HCT116 (cell line): ENCODE measurements around the gene SPIRE1.

Experiments used
- EZH2 ChIP-seq: fragments of 200-600 bp; sonication (generic); IDR thresholded peaks from 2 replicates; pipeline ENCODE4 v1.6.1; 2017; ENCODE audit warnings: antibody characterized with exemption, mixed run types
- JUND ChIP-seq: IDR thresholded peaks from 2 replicates; pipeline ENCODE4 v1.6.1; 2012
- POLR2A ChIP-seq: IDR thresholded peaks from 2 replicates; pipeline ENCODE4 v1.7.0; 2011; ENCODE audit warnings: borderline replicate concordance; ENCODE audit not compliant: insufficient read depth, insufficient read length; ENCODE audit errors: extremely low read depth
- POLR2AphosphoS5 ChIP-seq: IDR thresholded peaks from 2 replicates; pipeline ENCODE4 v1.6.1; 2011; ENCODE audit warnings: mild to moderate bottlenecking, low read depth, low read length, moderate library complexity
- RAD21 ChIP-seq: IDR thresholded peaks from 2 replicates; pipeline ENCODE4 v1.6.1; 2012; ENCODE audit warnings: low read depth, mild to moderate bottlenecking
- SP1 ChIP-seq: IDR thresholded peaks from 2 replicates; pipeline ENCODE4 v1.6.1; 2012; ENCODE audit warnings: low read depth
- ZNF274 ChIP-seq: fragments of 200-500 bp; sonication (Bioruptor generic); IDR thresholded peaks from 2 replicates; pipeline ENCODE4 v1.6.1; 2014; ENCODE audit warnings: mild to moderate bottlenecking, low read depth, low read length, inconsistent platforms
- TF ChIP-seq, protein P1 (sequence below), 3 experiments: fragments of 200-600 bp in 1 of 3; sonication (generic) in 1 of 3; IDR thresholded peaks in 2 of 3; conservative IDR thresholded peaks in 1 of 3; 2 replicates each; pipeline ENCODE4 v1.5.1; 2012 to 2017; ENCODE audit warnings: low read depth in 2 of 3, low read length in 2 of 3, antibody characterized with exemption in 1 of 3, borderline replicate concordance in 1 of 3, control low read depth in 1 of 3, mild to moderate bottlenecking in 1 of 3, mixed read lengths in 1 of 3, mixed run types in 1 of 3, moderate library complexity in 1 of 3; ENCODE audit not compliant: insufficient read depth in 1 of 3
- TF ChIP-seq, protein P2 (sequence below): IDR thresholded peaks from 2 replicates; pipeline ENCODE4 v1.6.1; 2012; ENCODE audit warnings: low read depth
- TF ChIP-seq, protein P3 (sequence below): IDR thresholded peaks from 2 replicates; pipeline ENCODE4 v1.6.1; 2011; ENCODE audit warnings: mild to moderate bottlenecking, low read length, moderate library complexity; ENCODE audit not compliant: insufficient replicate concordance; ENCODE audit errors: extremely low read depth

DNA sequence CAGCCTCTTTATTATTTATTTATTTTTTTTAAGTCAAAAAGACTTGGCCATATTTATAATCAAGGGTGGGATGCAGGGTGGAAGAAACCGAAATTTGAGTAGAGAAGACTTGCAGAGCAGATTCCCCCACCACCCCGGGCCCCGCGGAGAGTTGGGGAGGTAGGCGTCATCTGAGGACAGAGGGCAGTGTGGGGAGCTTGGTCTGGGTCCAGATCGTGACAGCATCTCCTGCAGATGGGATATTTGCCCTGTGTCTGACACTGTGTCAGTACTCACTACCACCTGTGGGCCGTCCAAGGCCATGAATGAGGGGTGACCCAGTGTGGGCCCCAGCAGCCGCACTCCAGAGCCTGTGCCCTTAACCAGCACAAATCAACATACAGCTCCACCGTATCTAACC, 260.7 kb downstream of the SPIRE1 start:
- TF ChIP-seq, protein P1, sequence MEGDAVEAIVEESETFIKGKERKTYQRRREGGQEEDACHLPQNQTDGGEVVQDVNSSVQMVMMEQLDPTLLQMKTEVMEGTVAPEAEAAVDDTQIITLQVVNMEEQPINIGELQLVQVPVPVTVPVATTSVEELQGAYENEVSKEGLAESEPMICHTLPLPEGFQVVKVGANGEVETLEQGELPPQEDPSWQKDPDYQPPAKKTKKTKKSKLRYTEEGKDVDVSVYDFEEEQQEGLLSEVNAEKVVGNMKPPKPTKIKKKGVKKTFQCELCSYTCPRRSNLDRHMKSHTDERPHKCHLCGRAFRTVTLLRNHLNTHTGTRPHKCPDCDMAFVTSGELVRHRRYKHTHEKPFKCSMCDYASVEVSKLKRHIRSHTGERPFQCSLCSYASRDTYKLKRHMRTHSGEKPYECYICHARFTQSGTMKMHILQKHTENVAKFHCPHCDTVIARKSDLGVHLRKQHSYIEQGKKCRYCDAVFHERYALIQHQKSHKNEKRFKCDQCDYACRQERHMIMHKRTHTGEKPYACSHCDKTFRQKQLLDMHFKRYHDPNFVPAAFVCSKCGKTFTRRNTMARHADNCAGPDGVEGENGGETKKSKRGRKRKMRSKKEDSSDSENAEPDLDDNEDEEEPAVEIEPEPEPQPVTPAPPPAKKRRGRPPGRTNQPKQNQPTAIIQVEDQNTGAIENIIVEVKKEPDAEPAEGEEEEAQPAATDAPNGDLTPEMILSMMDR (IDR thresholded peaks at IDR 0.05 in 2 of 3, conservative IDR thresholded peaks at IDR 0.05 in 1 of 3; ENCODE audit: borderline replicate concordance in 1 of 3, insufficient read depth in 1 of 3, low read depth in 2 of 3, low read length in 2 of 3), result no peak
- no peak for TF ChIP-seq ZNF274
- no peak for TF ChIP-seq RAD21
- TF ChIP-seq, protein P2, sequence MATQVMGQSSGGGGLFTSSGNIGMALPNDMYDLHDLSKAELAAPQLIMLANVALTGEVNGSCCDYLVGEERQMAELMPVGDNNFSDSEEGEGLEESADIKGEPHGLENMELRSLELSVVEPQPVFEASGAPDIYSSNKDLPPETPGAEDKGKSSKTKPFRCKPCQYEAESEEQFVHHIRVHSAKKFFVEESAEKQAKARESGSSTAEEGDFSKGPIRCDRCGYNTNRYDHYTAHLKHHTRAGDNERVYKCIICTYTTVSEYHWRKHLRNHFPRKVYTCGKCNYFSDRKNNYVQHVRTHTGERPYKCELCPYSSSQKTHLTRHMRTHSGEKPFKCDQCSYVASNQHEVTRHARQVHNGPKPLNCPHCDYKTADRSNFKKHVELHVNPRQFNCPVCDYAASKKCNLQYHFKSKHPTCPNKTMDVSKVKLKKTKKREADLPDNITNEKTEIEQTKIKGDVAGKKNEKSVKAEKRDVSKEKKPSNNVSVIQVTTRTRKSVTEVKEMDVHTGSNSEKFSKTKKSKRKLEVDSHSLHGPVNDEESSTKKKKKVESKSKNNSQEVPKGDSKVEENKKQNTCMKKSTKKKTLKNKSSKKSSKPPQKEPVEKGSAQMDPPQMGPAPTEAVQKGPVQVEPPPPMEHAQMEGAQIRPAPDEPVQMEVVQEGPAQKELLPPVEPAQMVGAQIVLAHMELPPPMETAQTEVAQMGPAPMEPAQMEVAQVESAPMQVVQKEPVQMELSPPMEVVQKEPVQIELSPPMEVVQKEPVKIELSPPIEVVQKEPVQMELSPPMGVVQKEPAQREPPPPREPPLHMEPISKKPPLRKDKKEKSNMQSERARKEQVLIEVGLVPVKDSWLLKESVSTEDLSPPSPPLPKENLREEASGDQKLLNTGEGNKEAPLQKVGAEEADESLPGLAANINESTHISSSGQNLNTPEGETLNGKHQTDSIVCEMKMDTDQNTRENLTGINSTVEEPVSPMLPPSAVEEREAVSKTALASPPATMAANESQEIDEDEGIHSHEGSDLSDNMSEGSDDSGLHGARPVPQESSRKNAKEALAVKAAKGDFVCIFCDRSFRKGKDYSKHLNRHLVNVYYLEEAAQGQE, result no peak
- TF ChIP-seq, protein P3, sequence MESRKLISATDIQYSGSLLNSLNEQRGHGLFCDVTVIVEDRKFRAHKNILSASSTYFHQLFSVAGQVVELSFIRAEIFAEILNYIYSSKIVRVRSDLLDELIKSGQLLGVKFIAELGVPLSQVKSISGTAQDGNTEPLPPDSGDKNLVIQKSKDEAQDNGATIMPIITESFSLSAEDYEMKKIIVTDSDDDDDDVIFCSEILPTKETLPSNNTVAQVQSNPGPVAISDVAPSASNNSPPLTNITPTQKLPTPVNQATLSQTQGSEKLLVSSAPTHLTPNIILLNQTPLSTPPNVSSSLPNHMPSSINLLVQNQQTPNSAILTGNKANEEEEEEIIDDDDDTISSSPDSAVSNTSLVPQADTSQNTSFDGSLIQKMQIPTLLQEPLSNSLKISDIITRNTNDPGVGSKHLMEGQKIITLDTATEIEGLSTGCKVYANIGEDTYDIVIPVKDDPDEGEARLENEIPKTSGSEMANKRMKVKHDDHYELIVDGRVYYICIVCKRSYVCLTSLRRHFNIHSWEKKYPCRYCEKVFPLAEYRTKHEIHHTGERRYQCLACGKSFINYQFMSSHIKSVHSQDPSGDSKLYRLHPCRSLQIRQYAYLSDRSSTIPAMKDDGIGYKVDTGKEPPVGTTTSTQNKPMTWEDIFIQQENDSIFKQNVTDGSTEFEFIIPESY, result no peak
- TF ChIP-seq SP1, result no peak
- no peak for TF ChIP-seq POLR2AphosphoS5
- TF ChIP-seq POLR2A, result no peak
- no peak for TF ChIP-seq JUND
- no peak for TF ChIP-seq EZH2
